ACHN (cell line): ENCODE results near the gene ATP8A2.
"Not testable (repeated sequence)": the region's sequence is repeated elsewhere in the genome, so short reads cannot be mapped to it uniquely, and the experiment has no call there.

Experiments used
- DNase-seq: peaks from one replicate; pipeline ENCODE4 v3.0.0-alpha.2; 2015
- in situ Hi-C: cut with HindIII; loops from 2 replicates; pipeline ENCODE4 v1.10.0; 2017; ENCODE audit warnings: low sequenced_read_pairs, low pct_ligation_motif_present, low pct_unique_long_range_greater_than_20kb

Gene ATP8A2

GRCh38 chr13:25930653-25931052 lies 558.9 kb downstream of the ATP8A2 start:
- DNase-seq: no peak
- in situ Hi-C loops: no loop called here

GRCh38 chr13:25932365-25932764 lies 560.6 kb downstream of the ATP8A2 start:
- in situ Hi-C loops: no loop called here
- no peak for DNase-seq

GRCh38 chr13:25933520-25933919 lies 561.7 kb downstream of the ATP8A2 start:
- in situ Hi-C loops: no loop called here
- no peak for DNase-seq

DNA sequence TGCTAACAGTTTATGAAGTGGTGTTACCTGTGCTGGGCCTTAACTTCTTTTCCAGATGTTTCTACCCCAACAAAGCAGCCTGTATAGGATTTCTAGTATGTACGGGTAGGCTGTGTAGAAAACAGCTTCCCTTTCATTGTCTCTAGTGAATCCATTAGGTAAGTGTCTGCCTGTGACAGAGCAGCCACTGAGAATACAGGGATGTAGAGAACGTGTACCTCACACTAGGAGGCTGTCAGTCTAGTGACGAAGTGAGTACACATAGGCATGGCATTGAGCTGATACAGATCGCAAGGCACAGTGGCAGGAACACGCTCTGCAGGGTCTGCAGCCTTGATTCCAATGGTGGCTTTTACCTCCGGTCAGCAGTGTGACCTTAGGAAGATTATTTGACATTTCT lies 562.4 kb downstream of the ATP8A2 start:
- in situ Hi-C loops: no loop called here
- DNase-seq: no peak

- DNase-seq: no peak
- in situ Hi-C loops: no loop called here
Measured at GRCh38 chr13:25939961-25940687, 568.4 kb downstream of the ATP8A2 start.

- in situ Hi-C loops: no loop called here
- DNase-seq: no peak
Measured at GRCh38 chr13:25943081-25943480, 571.3 kb downstream of the ATP8A2 start.

DNA sequence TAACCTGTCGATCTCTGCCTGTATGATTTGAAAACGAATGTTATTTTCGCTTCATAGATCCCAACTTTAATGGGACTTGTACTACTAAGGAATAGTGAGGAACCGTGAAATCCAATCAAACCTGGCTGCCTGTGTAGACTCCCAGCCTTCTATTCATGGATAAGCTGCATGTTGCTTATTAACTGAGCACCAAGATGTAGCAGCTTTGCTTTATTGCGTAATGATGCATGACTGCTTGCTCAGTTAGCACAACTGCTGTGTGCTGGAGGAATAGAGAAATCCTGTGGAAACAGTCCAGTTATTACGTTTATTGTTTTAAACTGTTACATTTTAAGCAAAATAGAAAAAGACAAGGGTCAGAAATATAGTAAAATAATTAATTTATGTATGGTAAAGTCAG lies 571.9 kb downstream of the ATP8A2 start:
- in situ Hi-C loops: no loop called here
- DNase-seq: peak; percentile 77

GRCh38 chr13:25945596-25945995 lies 573.8 kb downstream of the ATP8A2 start:
- DNase-seq: peak; percentile 9
- in situ Hi-C loops: no loop called here

DNA sequence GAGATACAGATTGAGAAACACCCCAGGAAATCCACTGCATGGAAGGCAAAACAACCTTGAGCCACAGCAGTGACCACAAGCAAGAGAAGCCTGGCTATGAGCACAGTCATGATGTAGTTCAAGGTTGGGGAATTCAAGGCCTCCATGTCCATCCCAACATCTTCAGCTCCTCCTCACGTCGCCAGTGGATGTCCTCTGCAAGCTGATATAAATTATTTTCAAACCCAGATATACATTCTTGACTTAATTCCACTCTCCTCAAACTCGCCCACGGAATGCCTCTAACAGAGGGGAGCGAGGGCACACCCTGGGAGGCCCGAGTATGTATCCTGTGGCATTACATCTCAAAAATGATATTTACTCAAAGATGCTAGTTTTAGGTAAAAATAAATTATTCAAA lies 574.5 kb downstream of the ATP8A2 start:
- in situ Hi-C loops: no loop called here
- no peak for DNase-seq

DNA sequence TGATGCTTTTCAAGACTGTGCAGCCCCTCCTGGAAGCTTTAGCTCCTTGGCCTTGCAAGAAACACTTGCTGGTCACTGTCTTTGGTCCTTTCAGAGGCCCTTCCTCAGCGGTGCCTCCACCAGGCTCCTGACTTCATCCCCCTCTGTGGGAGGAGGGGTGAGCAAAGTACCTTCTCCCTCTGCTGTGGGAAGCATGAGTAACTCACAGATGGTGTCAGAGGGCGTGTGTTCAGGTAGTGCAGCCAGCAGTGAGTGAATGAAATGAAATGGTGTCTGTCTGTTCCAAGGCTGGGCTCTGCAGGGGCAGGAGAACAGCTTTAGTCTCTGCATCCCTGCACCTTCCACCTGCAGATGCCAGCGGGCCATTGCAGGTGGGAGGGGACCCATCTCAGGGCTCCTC lies 577.1 kb downstream of the ATP8A2 start:
- in situ Hi-C loops: no loop called here
- no peak for DNase-seq

- in situ Hi-C loops: no loop called here
- no peak for DNase-seq
Measured at GRCh38 chr13:25951831-25952230, 580.1 kb downstream of the ATP8A2 start.

GRCh38 chr13:25954080-25954479 lies 582.3 kb downstream of the ATP8A2 start:
- in situ Hi-C loops, DNase-seq: not testable (repeated sequence)

DNA sequence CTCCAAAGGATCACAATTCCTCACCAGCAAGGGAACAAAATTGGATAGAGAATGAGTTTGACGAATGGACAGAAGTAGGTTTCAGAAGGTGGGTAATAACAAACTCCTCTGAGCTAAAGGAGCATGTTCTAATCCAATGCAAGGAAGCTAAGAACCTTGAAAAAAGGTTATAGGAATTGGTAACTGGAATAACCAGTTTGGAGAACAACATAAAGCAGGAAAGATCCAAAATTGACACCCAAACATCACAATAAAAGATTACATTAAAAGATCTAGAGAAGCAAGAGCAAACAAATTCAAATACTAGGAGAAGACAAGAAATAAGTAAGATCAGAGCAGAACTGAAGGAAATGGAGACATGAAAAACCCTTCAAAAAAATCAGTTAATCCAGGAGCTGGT lies 583.2 kb downstream of the ATP8A2 start:
- in situ Hi-C loops: not testable (repeated sequence)

DNA sequence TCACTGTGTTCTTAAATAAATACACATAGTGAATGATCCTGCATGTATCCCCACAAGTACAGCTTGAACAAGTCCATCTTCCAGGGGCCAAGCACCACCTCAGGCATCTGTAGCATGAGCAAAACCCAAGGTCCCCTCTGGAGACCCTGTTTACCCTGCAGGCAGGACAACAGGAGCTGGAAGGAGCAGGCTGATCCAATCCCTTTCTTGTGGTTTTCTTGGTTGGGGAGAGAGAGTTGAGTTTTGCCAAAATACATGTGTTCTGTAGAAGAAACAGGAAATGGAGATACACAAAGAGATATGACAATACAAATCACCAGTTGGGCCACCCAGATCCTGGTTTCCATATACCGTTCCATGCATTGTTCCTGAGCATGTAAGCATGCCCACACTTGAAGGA lies 587.2 kb downstream of the ATP8A2 start:
- in situ Hi-C loops: no loop called here
- no peak for DNase-seq

More for the DNA sequence above, 583.2 kb downstream of the ATP8A2 start:
- not testable (repeated sequence) for DNase-seq

- in situ Hi-C loops: no loop called here
Measured at GRCh38 chr13:25961294-25961693, 589.5 kb downstream of the ATP8A2 start.

GRCh38 chr13:25963674-25964073 lies 591.9 kb downstream of the ATP8A2 start:
- in situ Hi-C loops: no loop called here
- no peak for DNase-seq

More at GRCh38 chr13:25961294-25961693, 589.5 kb downstream of the ATP8A2 start:
- DNase-seq: no peak

GRCh38 chr13:25965596-25965995 lies 593.8 kb downstream of the ATP8A2 start:
- in situ Hi-C loops: no loop called here
- DNase-seq: no peak

DNA sequence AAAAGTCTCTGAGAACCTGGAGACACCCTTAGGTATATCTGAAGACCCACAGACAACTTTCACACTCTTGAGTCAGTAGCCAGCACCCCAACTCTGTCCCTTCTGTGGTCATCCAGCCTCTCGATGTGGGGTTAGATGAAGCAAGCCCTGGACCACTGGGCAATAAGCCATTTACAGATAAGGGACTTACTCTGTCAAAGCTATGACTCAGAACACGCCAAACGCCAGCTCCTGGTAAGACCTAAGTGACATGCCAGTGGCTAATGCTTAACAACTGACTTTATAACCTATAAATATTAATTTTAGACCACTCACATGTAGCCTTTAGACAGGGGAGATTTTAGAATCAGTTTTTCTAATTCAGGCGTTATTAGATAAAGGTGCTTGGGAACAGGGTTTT lies 594.3 kb downstream of the ATP8A2 start:
- DNase-seq: no peak
- in situ Hi-C loops: no loop called here

- in situ Hi-C loops: no loop called here
- DNase-seq: no peak
Measured at GRCh38 chr13:25967144-25967543, 595.4 kb downstream of the ATP8A2 start.

DNA sequence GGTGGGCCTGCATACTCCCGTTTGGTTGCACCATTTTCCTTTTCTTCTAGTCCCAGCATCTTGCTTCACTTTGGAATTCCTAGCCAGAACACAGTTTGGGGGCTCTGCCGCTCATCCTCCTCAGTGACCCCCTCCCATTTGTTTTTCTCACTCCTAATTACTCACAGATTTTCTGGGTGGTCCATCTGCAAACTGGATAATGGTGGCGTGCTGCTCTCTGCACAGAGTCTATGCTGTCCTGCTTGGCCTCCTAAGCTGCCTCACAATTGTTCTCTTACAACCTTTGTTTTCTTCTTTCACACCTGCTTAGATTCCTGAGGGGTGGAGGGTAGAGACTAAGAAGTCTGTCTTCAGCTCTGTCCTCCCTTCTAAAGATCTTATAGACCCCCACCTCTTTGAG lies 599.3 kb downstream of the ATP8A2 start:
- in situ Hi-C loops: no loop called here

More for the DNA sequence above, 599.3 kb downstream of the ATP8A2 start:
- DNase-seq: no peak
